ENCODE results near the gene SCAMP4. TPM values are rescaled to one million over a fixed set of nuclear protein-coding genes. Genes with fewer than 3 reads are reported as not detected.
"Not testable (repeated sequence)": the region's sequence is repeated elsewhere in the genome, so short reads cannot be mapped to it uniquely, and the experiment has no call there.

Gene SCAMP4
- polyA plus RNA-seq, 1 of the 3 experiments (the other 2 are of a cell fraction) = 30.0 TPM

- H3K9ac ChIP-seq = peak within 1 kb of the TSS; percentile 84
- not testable (repeated sequence) for H3K27me3 ChIP-seq (ENCODE audit: insufficient read depth); H3K36me3 ChIP-seq (replicated peaks in 1 of 2; ENCODE audit: control insufficient read depth in 1 of 2, insufficient read depth in 2 of 2, low read length in 1 of 2); H3K9me2 ChIP-seq; H3F3A ChIP-seq (replicated peaks; ENCODE audit: insufficient read depth); H3K9me3 ChIP-seq
- peak; percentile 98 for DNase-seq
- H3K4me3 ChIP-seq (ENCODE audit: low read depth in 2 of 2, low read length in 1 of 2) = peak within 1 kb of the TSS; percentile 86 to 93
- H3K4me2 ChIP-seq = peak within 1 kb of the TSS; percentile 100
- peaks cover 6 to 23% of the 10 kb centered on the region in 2 experiments; a peak in 1 of 4 replicates for H3K4me1 ChIP-seq (ENCODE audit: control insufficient read depth in 1 of 2, insufficient read depth in 2 of 2, low read depth in 1 of 2, low read length in 1 of 2)
- ChIA-PET CTCF (interaction anchor here (0.6 to 1.3 kb wide), 5 partner anchors 10 to 60 kb away, joined by 3 to 6 read pairs (median 3); no protein-coding TSS in a partner anchor), POLR2A (interaction anchor here (0.6 to 1.9 kb wide), 3 partner anchors 9 to 166 kb away, joined by 3 to 7 read pairs (median 3); no protein-coding TSS in a partner anchor)
- TF ChIP-seq GABPA (IDR thresholded peaks at IDR 0.05; ENCODE audit: low read depth) = peak; percentile 85
- peak; percentile 32; the same call in 1 of the 2 replicates for TF ChIP-seq TAF1 (IDR thresholded peaks at IDR 0.05; ENCODE audit: borderline replicate concordance, low read depth, low read length)
- TF ChIP-seq MXI1 (IDR thresholded peaks at IDR 0.05; ENCODE audit: low read depth, low read length) = peak; percentile 21; the same call in 1 of the 2 replicates
- TF ChIP-seq SIN3A (IDR thresholded peaks at IDR 0.05; ENCODE audit: borderline replicate concordance, low read depth, low read length) = peak; percentile 47; the same call in 1 of the 2 replicates
- TF ChIP-seq MAX (IDR thresholded peaks at IDR 0.05; ENCODE audit: low read depth) = 0 out of 2 replicates have a peak, but pooled peaks have one; percentile 36
- peak; percentile 44; the same call in 1 of the 2 replicates for TF ChIP-seq ELF1 (IDR thresholded peaks at IDR 0.05)
- 0 out of 2 replicates have a peak, but pooled peaks have one; percentile 36 for TF ChIP-seq POLR2AphosphoS5 (IDR thresholded peaks at IDR 0.05; ENCODE audit: low read depth, low read length)
- peaks cover 40% of the 10 kb centered on the region for H3K79me2 ChIP-seq (ENCODE audit: insufficient read depth)
- H4K20me1 ChIP-seq (ENCODE audit: insufficient read depth) = peaks cover 34% of the 10 kb centered on the region
- H3K27ac ChIP-seq (ENCODE audit: low read depth in 2 of 2, low read length in 1 of 2) = peak within 1 kb of the TSS; percentile 41 to 62; a peak in 3 of 4 replicates
- peak within 1 kb of the TSS; percentile 51; the same call in 1 of the 2 replicates for H2AFZ ChIP-seq (ENCODE audit: low read depth)
- WGBS (ENCODE audit: low lambda C conversion rate) = 50% methylated on average over 18 of the region's 46 CpGs
Measured at GRCh38 chr19:1885398-1886119, 19.6 kb upstream of the SCAMP4 start, which contains the start of gene ABHD17A. Gene ABHD17A (minus strand): TSS chr19:1885496. CDS start chr19:1881566, 3,930 bp downstream.

GRCh38 chr19:1886360-1886759 is 18.8 kb upstream of the SCAMP4 start:
- not testable (repeated sequence) for H3K36me3 ChIP-seq (replicated peaks in 1 of 2; ENCODE audit: control insufficient read depth in 1 of 2, insufficient read depth in 2 of 2, low read length in 1 of 2); H3K9me3 ChIP-seq; H3K27me3 ChIP-seq (ENCODE audit: insufficient read depth); H3K4me2 ChIP-seq; H2AFZ ChIP-seq (ENCODE audit: low read depth); DNase-seq; H3F3A ChIP-seq (replicated peaks; ENCODE audit: insufficient read depth); H3K9me2 ChIP-seq; H3K9ac ChIP-seq; H3K4me3 ChIP-seq (ENCODE audit: low read depth in 2 of 2, low read length in 1 of 2); H3K27ac ChIP-seq (ENCODE audit: low read depth in 2 of 2, low read length in 1 of 2)
- Histone ChIP-seq H4K20me1 (ENCODE audit: insufficient read depth) (peaks cover 32% of the 10 kb centered on the region), H3K79me2 (ENCODE audit: insufficient read depth) (peaks cover 35% of the 10 kb centered on the region), H3K4me1 (ENCODE audit: control insufficient read depth in 1 of 2, insufficient read depth in 2 of 2, low read depth in 1 of 2, low read length in 1 of 2) (peaks cover 6 to 23% of the 10 kb centered on the region in 2 experiments; a peak in 1 of 4 replicates)
- ChIA-PET POLR2A (interaction anchor here (0.7 kb wide), 1 partner anchor 642 kb away, joined by 3 read pairs; no protein-coding TSS in a partner anchor), CTCF (interaction anchor here (3.5 kb wide), 1 partner anchor 12 kb away, joined by 11 read pairs; no protein-coding TSS in a partner anchor)
- 93% methylated on average over 15 of the region's 15 CpGs for WGBS (ENCODE audit: low lambda C conversion rate)

- Histone ChIP-seq H3K4me2 (no peak overlapping the region), H3K79me2 (ENCODE audit: insufficient read depth) (peaks cover 16% of the 10 kb centered on the region), H3K27ac (ENCODE audit: low read depth in 2 of 2, low read length in 1 of 2) (no peak overlapping the region), H3K27me3 (ENCODE audit: insufficient read depth) (no peaks in the 10 kb centered on the region), H2AFZ (ENCODE audit: low read depth) (no peak overlapping the region), H3K9ac (no peak overlapping the region), H3K4me1 (ENCODE audit: control insufficient read depth in 1 of 2, insufficient read depth in 2 of 2, low read depth in 1 of 2, low read length in 1 of 2) (peaks cover 6 to 12% of the 10 kb centered on the region in 2 experiments; a peak in 1 of 4 replicates), H3K36me3 (replicated peaks in 1 of 2; ENCODE audit: control insufficient read depth in 1 of 2, insufficient read depth in 2 of 2, low read length in 1 of 2) (no peaks in the 10 kb centered on the region), H3K9me2 (no peaks in the 10 kb centered on the region), H3K4me3 (ENCODE audit: low read depth in 2 of 2, low read length in 1 of 2) (no peak overlapping the region), H4K20me1 (ENCODE audit: insufficient read depth) (peaks cover 14% of the 10 kb centered on the region), H3K9me3 (no peaks in the 10 kb centered on the region), H3F3A (replicated peaks; ENCODE audit: insufficient read depth) (no peaks in the 10 kb centered on the region)
- ChIA-PET POLR2A (no interaction called here), CTCF (interaction anchor here (1.2 to 3.5 kb wide), 2 partner anchors 10 to 15 kb away, joined by 3 to 11 read pairs; no protein-coding TSS in a partner anchor)
- 72% methylated on average over 1 of the region's 5 CpGs for WGBS (ENCODE audit: low lambda C conversion rate)
- no peak for DNase-seq
- TF ChIP-seq MEF2A (IDR thresholded peaks at IDR 0.05; ENCODE audit: borderline replicate concordance, low read depth) (no peak), GATA2 (CRISPR knock-in tag; IDR thresholded peaks at IDR 0.05) (no peak), TCF12 (IDR thresholded peaks at IDR 0.05) (no peak), IRF3 (IDR thresholded peaks at IDR 0.05; ENCODE audit: low read depth, low read length) (no peak), CTCF (IDR thresholded peaks at IDR 0.05) (no peak), GABPA (IDR thresholded peaks at IDR 0.05; ENCODE audit: low read depth) (no peak), USF1 (IDR thresholded peaks at IDR 0.05; ENCODE audit: borderline replicate concordance, low read depth) (no peak), FOXM1 (IDR thresholded peaks at IDR 0.05; ENCODE audit: low read depth) (no peak), EP300 (IDR thresholded peaks at IDR 0.05; ENCODE audit: borderline replicate concordance in 1 of 2, low read depth in 1 of 2, low read length in 1 of 2) (no peak), RFX5 (IDR thresholded peaks at IDR 0.05; ENCODE audit: low read length) (no peak), NRF1 (IDR thresholded peaks at IDR 0.05; ENCODE audit: low read depth, low read length) (no peak)
Measured at GRCh38 chr19:1888385-1888784, 16.8 kb upstream of the SCAMP4 start.
